ENCODE measurements around the gene PRELP.

DNA sequence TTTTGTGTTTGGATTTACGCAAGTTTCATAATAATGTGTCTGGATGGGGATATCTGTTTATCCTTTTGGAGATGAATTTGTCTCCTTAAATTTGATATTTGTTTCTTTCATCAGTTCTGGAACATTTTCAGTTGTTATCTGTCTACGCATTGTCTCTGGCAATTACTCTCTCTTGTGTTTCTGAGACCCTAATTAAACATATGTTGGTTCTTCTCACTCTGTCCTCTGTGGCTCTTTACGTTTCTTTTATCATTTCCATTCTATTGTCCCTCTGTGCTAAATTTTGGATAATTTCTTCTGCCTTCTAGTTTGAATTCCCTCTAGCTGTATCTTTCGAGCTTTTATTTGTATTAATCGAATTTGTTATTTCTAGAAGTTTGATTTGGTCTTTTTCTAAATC lies 17.5 kb upstream of the PRELP start:
- TF ChIP-seq, protein P1, sequence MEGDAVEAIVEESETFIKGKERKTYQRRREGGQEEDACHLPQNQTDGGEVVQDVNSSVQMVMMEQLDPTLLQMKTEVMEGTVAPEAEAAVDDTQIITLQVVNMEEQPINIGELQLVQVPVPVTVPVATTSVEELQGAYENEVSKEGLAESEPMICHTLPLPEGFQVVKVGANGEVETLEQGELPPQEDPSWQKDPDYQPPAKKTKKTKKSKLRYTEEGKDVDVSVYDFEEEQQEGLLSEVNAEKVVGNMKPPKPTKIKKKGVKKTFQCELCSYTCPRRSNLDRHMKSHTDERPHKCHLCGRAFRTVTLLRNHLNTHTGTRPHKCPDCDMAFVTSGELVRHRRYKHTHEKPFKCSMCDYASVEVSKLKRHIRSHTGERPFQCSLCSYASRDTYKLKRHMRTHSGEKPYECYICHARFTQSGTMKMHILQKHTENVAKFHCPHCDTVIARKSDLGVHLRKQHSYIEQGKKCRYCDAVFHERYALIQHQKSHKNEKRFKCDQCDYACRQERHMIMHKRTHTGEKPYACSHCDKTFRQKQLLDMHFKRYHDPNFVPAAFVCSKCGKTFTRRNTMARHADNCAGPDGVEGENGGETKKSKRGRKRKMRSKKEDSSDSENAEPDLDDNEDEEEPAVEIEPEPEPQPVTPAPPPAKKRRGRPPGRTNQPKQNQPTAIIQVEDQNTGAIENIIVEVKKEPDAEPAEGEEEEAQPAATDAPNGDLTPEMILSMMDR (IDR thresholded peaks at IDR 0.05), result no peak
- TF ChIP-seq POLR2AphosphoS5 (IDR thresholded peaks at IDR 0.05) (no peak), EP300 (IDR thresholded peaks at IDR 0.05; ENCODE audit: low read depth) (no peak)

All from transverse colon (tissue), 4 donors.